Activated CD8-positive, alpha-beta memory T cell treated with anti-CD3 and anti-CD28 coated beads for 48 hours (primary cell): Measurements from ENCODE around the gene SLC4A11.
"Not testable (repeated sequence)": the region's sequence is repeated elsewhere in the genome, so short reads cannot be mapped to it uniquely, and the experiment has no call there.

Experiments used
- DNase-seq, 3 experiments: peaks; one replicate each; pipeline ENCODE4 v3.0.0-alpha.2; 2020; ENCODE audit warnings: low read depth in 2 of 3, low spot score in 2 of 3

Gene SLC4A11

DNA sequence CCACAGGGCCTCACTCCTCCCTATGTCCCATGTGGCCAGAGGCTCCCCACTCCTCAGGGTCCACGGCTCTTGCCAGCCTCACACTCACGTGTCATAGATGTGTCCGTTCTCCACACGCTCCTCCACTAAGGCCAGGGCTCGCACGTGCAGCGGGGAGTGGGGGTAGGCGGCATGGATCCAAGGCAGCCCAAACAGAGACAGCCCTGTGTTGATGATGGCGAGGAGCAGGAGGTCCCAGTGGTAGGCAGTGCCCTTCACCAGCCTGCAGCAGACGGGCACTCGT lies 10.3 kb downstream of the SLC4A11 start:
- DNase-seq: no peak

DNA sequence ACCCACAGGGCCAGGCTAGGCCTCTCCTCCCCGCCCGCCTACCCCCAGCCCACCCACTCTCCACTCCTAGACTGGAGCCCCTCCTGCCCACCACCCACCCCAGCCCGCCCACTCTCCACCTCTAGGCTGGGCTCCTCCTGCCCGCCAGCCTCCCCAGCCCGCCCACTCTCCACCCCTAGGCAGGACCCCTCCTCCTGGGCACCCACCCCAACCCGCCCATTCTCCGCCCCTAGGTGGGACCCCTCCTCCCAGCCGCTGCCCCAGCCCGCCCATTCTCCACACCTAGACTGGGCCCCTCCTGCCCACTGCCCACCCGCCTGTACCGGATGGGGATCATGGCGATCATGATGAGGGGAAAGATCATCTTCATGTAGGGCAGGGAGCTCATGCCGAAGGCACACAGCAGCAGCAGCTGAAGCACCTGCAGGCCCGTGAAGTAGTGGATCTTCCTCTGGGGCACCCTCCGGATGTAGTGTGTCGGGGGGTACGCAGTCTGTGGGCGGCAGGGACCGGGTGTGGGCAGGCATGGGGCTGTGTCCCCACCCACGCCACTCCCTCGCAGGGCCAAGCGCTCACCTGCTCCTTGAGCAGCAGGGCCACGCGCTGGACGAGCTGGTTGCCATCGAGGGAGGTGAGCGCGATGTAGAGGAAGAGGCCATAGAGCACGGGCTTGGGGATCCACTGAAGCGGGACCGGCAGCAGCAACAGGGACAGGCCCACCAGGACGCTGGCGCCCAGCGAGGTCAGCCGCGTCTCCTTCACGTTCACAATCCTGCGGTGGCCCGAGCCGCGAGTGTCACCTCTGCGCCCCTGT lies 10.8 kb downstream of the SLC4A11 start:
- no peak for DNase-seq

DNA sequence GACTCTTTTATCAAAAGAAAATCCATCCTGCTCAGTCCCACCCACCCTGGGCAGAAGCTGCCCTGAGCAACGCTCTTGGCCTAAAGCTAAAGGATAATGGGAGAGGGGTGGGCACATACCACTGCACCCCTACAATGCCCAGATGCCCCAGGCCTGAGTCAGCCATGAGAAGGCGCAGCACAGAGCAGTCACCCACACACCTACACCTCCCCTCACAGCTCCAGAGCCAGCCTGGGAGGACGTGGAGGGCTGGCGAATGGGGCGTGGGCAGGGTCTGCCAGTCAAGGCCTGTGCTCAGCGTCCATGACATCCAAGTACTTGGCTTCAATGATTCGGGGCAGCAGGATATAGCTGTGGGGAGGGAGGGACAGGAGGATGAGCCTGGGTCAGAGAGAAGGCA lies 11.5 kb downstream of the SLC4A11 start:
- DNase-seq: no peak

DNA sequence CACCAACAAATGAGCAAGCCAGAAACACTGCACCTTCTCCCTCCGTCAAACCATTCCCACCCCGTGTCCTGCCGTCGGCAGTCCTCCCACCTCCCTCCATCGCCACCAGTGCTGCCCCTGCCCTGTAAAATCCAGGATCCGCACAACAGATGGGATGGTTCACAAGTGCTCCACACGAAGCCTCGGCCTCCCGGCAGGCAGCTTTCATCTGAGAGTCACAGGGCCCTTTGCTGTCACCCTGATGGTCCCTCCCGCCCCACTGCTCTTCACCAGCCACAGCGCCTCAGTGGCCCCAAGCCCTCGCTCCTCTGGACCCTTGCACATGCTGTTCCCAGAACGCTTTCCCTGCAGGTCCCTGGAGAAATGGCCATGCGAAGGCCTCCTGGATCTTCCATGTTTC lies 12.1 kb downstream of the SLC4A11 start:
- no peak for DNase-seq

DNA sequence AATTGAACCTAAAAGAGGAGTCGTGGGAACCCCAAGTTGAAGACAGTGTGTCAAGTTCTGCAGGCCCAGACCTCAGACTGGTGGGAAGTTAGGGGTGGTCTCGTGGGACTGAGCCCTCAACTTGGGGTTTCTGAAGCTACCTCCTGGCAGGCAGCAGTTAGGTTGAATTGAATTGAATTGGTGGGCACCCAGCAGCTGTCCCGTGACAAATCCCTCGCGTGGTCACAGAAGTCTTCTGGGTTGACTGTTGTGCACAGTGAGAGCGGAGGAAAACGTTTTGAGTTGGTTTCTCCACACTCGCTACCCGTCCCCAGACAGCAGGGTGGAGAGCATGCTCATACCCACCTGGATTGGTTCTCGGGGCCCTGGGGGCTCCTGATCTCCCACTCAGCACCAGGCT lies 12.9 kb downstream of the SLC4A11 start:
- no peak for DNase-seq

DNA sequence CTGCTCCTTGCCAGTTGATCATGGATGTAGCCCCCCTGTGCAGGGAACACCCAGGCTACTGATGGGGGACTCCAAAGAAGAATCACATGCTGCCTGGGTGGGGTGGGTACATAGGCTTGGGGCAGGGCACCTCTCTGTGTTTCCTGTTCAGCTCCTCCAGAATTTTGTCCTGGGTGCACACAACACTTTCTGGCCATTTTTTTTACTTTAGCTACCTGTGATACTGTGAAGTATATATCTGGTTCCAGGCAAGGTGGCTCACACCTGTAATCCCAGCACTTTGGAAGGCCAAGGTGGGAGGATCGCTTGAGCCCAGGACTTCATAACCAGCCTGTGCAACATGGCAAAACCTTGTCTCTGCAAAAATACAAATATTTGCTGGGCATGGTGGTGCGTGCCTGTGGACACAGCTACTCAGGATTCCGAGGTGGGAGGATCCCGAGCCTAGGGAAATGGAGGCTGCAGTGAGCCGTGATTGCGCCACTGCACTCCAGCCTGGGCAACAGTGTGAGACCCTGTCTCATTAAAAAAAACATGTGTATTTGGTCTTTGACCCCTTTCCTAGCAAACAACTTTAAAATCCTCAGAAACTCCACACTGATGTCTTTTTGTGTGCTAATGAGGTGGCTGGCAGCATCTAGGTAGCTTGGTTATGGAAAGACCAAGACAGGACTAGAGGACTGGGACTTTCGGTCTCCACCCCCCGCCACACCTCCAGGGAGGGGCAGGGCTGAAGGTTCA lies 14.1 kb downstream of the SLC4A11 start:
- no peak for DNase-seq

DNA sequence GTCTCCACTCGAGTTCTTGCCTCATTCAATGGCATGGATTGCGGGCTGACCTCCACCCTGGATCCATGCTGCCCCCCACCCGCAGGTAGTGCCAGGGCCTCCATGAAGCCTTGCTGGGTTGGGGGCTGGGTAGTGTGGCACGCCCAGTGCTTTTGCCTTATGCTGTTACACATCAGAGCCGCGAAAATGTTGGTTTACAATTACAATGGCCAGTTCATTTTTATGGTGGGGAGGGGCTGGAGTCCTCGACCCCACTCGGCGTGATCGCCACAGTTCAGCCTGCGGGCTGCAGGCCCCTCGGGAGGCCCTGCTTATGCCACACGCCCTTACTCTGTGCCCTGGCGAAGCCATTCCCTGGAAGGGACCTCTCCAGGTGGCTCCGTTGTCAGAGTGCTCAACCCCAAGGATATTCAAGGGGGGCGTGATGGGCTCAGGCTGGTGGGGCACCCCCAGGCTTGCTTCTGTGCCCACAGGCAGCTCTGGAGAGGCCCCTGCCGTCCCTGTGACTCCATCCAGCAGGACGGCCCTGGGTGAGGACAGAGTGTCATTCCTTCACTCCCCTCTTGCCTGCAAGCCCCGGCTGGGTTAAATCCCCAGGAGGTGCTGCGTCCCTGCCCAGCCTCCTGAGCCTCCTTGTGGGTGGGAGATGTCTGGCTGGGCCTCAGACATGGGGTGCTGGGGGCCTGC lies 14.9 kb downstream of the SLC4A11 start:
- DNase-seq: no peak

DNA sequence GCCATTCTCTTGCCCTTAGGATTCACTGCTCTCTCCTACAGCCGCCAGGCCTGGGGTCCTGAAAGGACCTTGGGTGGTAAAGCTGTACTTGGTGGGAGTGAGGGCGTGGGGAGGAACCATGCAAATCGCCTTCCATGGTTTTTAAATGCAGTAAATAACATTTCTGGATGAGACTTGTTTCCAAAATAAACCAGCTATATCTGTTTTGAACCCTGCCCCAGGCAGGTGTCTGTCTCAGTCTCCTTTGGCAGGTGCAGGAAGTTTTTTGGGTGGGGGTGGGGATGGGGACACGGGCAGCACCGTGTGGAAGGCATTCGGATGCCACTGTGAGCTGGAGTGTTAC lies 15.4 kb downstream of the SLC4A11 start:
- DNase-seq: no peak

DNA sequence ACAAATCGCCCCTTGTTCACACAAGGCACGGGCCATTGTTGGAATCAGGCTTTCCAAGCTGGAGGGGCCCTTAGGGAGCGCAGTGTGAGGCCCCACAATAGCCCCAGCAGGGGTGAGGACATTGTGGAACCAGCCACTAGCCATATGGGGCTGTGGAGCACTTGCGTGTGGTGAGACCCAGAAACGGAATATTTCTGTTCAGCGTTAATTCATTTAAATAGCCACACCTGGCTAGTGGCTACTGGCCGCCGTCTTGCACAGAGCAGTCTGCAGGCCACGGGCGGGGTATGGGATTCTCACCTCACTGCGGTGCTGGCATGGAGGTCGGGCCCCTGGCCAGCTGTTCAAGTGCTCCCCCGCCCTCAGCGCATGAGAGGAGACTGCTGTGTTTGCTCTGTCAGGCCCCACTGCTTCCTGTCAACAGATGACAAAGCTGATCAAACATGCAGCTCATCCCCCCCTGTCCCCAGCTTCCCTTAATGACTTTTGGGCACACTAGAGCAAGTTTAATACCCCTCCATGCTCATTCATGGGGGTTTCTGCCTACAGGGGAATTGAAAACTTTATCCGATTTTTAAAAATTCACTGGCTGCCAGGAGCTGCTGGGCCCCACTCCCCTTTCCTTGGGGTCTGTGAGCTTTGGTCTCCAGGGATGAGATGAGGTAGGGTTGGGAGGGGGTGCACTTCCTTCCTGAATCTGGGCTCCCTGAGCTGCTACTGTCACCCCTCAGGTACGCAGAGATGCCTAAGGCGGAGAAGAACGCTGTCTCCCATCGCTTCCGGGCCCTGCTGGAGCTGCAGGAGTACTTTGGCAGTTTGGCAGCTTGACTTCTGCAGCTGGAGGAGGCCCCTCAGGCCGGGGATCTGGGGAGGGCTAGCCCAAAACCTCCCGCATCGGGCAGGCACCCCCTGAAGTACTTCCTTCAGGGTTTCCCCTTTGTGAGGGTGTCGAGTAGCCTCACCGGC lies 16.1 kb downstream of the SLC4A11 start:
- no peak for DNase-seq

DNA sequence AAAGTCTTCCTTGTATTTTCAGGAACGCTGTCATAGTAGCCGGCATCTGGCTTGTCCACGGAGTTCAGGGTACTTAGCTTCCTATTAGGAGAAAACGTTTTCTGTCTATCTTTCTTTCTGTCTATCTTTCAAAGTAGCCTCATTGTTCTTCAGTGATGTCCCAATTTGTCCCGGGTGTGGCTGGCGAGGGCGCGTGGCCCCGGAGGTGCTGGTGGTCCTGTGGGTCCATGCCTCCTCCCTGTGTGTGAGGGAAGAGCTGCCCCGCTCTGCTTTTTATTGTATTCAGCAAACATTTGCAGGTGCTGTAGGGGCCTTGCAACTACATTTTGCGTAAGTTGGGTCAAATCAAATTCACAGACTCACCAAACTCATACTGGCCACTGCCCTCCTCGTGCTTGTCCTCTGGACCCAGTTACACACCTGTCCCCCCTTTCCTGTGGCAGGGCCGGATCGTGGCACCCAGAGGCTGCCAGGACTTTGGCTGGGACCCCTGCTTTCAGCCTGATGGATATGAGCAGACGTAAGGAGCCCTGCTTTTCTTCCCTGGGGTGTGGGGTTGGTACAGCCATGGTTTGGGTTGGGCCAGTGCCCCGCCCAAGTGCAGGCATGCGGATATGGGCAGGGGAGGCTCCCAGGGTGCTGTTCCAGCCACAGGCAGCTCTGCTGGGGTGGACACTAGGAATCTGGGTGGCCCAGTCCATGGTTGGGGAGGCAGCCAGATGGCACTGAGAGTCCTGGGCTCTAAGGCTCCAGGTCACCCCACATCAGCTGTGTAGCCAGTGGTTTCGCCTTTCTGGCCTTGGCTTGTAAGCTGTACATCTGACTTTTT lies 17.4 kb downstream of the SLC4A11 start:
- DNase-seq: no peak

DNA sequence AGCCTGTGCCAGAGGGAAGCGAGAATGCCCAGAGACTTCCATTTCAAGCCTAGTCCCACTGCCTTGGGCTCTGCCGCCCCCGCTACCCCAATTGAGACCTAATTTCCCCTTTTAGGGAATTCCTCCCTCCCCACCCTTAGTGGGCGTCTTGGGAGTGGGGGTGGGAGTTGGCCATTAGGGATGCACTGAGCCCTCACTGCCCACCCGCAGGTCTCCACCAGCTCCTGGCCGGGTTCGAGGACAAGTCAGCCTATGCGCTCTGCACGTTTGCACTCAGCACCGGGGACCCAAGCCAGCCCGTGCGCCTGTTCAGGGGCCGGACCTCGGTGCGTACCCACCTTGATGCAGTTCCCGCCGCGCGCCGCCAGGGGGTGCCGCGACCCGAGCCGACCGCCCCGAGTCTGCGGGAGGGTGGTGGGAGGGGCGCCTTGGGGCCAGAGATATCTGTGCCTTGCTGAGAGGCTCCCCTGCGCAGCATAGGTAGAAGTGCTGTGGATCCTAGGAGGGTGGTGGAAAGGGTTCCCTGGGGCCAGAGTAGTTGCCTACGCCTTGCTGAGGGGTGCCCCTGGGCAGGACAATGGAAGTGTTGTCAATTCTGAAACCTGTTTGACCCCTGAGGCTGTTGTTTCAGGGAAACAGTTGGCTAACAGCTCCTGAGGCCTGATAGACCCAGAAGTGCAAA lies 20.5 kb downstream of the SLC4A11 start:
- DNase-seq: peak; percentile 62 to 84 (median 83)

DNA sequence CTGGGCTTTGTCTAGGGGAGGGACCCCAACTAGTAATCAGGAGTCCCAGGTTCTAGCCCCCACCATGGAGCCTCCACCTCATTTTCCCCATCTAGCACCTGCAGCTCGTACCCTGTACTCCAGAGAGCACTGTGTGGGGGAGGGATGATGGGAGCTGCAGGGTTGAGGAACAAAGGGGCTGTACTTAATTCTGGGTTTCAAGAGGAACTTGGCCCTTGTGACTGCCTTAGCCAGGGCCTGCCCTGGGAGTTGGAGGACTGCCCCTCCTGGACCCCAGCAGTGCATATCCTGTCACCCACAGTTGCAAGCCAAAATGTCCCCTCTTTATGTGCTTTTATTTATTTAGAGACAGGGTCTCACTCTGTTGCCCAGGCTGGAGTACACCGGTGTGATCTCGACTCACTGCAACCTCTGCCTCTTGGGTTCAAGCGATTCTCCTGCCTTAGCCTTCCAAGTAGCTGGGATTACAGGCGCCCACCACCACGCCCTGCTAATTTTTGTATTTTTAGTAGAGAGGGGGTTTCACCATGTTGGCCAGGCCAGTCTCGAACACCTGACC lies 23.6 kb downstream of the SLC4A11 start:
- not testable (repeated sequence) for DNase-seq

DNA sequence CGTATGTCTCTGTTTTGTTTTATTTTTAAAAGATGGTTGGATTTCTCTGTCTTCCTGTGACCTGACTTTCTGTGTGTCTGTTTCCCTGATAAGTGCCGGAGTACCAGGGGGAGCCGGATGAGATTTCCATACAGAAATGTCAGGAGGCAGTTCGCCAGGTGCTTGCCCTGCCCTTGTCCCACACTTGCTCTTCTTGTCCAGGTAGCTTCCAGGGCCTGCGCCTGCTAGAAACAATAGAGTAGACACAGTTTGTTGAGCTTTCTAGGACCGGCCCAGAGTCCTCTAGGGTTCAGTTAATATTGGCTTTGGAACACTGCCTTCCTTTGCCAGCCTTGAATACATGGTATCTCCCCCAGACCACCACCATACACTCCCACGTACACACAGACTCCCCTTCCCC lies 25.8 kb downstream of the SLC4A11 start:
- no peak for DNase-seq

DNA sequence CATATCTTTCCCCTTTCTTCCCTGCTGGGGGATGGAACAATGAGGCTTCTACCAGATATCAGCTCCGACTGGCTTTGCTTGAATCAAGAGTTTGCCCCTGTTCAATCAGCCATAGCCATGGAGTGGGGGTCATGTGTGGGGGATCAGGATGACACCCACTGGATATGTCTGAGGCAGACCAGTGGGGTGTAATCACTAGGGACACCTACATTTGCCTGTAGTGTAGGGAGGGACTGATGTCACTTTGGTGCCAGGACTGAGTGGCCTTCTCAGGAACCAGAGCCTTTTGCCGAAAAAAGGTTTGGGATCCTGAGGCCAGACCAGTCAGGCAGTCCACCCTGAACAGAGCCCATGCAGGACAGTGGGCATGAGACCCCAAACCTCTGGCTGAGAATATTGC lies 28.6 kb downstream of the SLC4A11 start:
- DNase-seq: no peak

DNA sequence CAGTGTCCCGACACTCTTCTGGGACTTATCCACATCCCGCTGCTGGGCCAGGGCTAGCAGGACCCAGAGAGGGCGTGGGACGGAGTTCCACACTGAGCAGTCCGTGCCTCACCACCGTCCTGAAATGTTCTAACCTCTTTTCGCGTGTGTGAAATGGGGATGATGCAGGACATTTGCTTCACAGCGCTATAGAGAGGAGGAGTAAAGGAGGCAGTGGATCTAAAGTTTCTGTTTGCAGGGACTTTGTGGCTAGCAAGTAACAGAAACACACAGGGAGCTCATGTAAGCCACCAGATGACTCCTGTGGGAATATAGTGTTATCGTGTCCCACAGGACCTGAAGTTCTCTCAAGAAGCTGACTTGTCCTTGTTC lies 29.1 kb downstream of the SLC4A11 start:
- DNase-seq: no peak

DNA sequence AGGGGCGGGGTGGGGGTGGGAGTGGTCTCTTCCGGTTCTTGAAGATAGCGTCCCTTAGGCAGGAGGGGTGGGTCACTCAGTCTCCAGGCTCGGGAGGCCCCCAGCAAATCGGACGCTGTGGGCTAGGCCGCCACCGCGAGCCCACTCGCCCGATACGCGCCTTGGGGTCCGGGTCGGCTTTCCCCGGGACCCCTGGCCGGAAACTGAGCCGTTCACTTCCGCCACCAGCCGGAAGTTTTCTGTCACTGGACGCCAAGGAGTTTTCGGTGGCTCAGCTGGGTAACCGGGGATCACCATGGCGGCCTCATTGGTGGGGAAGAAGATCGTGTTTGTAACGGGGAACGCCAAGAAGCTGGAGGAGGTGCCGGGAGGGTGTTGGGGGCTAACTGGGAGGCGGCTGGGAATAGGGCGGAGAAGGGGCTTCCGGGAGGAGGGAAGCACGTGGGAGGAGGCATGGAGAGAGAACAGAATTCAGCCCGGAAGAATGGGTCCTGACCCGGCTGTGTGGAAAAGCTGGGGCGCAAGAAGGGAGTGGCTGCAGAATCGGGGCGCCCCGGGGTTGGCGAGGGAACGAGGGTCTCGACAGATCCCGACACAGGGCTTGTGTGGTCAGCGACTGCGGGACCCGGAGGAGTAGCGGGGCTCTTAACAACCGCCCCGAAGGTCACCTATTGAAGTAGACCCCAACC lies 29.6 kb downstream of the SLC4A11 start, which contains the start of gene ITPA:
ITPA (plus strand) TSS at position 242 of the 689 bp plus-strand sequence; CDS start at position 296, 54 bp downstream.
- peak; percentile 31 to 43 (median 41) for DNase-seq

DNA sequence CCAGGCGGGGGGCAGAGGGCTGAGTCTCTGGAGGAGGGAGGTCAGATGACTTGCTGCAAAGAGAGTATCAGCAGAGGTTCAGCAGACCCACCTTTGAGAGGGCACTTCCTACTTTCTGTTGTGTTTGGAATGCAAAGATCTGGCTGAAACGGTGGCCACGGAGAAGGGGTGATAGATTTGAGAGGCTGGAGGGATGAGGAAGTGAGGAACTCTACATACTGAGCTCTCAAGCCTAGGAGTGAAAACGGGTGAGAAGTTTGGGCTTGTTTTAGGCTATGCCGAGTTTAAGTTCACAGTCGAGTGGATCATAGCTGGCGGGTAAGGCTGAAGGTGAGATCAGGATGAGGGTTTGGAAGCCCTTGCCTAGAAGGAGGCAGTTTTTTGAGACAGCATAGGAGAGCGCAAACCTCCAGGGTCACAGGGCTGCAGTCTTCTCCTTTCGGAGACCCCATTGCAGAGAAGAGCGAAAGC lies 30.2 kb downstream of the SLC4A11 start:
- DNase-seq: no peak

DNA sequence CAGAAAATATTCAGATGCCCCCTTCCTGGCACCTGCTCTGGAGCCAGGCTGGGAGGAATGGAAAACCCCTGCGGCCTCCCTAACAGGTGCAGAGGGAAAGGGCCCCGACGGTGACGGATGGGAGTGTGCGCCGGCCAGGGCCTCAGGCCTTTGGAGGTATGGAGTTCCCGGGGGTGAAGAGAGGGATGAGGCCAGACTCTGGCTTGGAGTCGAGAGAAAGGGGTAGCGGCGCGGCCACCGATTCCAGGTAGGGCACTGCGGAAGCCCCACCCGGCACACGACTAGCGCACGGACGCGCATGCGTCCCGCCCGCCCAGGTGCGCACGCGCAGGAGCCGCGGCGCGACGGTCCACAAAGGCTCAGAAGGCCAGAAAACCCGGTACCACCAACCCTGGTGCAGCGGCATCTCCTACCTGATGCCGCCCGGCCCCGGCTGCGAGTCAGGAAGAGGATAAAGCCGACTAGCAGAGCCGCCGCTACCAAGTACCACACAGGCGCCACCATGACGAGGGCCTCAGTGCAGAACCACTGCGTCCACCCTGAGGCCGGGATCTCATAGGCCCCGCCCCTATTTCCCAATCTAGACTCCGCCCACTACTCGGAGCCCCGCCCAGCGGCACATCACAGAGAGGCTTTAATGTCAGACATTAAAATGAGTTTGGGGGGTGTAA lies 34.7 kb downstream of the SLC4A11 start, which contains the start of gene DDRGK1:
DDRGK1 (minus strand) TSS at position 559 of the 671 bp plus-strand sequence; CDS start at position 504, 55 bp downstream.
- DNase-seq: peak; percentile 79 to 93 (median 88)
